Mucosa of descending colon (tissue), 3 donors: ENCODE measurements around the gene PTTG1IP. TPM values are rescaled to one million over a fixed set of nuclear protein-coding genes. Genes with fewer than 3 reads are reported as not detected.

Experiments
- ATAC-seq: fragments of 200-7000 bp; cut with Tn5 transposase; one replicate; pipeline ENCODE4 v1.9.1; 2020; ENCODE audit warnings: mild to moderate bottlenecking, moderate library complexity
- DNase-seq, 3 donors: peaks; one replicate each; pipeline ENCODE4 v3.0.0-alpha.2; 2020
- H3K36me3 ChIP-seq: fragments of 200-600 bp; one replicate; pipeline ENCODE4 v1.8.0; 2021; ENCODE audit warnings: low read depth, mild to moderate bottlenecking
- H3K4me1 ChIP-seq: fragments of 200-600 bp; one replicate; pipeline ENCODE4 v1.8.0; 2021; ENCODE audit warnings: low read depth, mild to moderate bottlenecking
- H3K4me3 ChIP-seq: fragments of 200-600 bp; one replicate; pipeline ENCODE4 v1.8.0; 2021; ENCODE audit warnings: mild to moderate bottlenecking
- H3K9me3 ChIP-seq: fragments of 200-600 bp; one replicate; pipeline ENCODE4 v1.8.0; 2021; ENCODE audit warnings: mild to moderate bottlenecking
- CTCF ChIP-seq: fragments of 200-600 bp; IDR thresholded peaks from one replicate; pipeline ENCODE4 v1.8.0; 2022; ENCODE audit warnings: antibody characterized with exemption, mild to moderate bottlenecking
- intact Hi-C, 2 donors: fragments of 100-400 bp; cut with DNase I in 1 of 2; cut with micrococcal nuclease in 1 of 2; formaldehyde crosslinking; loops; one replicate each; pipeline versions ENCODE4 v1.11.0 to v1.11.1; 2022; cut with DNase I, micrococcal nuclease
- total RNA-seq, 3 donors: library from RNA; stranded (reverse); fragmentation: NEBNext Ultra II Directional in 2 of 3; extraction: Animal tissue kit (Norgen Biotek cat#: 25700) in 2 of 3; gene quantifications; one replicate each; pipeline versions ENCODE4 v1.2.1 to v1.2.4, GENCODE V29; 2021 to 2023
- donor health status: DM: no; HTN: no; CAD: no; lungs with moderate emphysema.
- donor health status: DM: no; HTN: no; CAD: no.
- donor health status: DM: no; HTN: yes; CAD: no.

The PTTG1IP gene
- total RNA-seq, 3 donors from 2014 or later = 202 to 391 (median 286) TPM

GRCh38 chr21:44814498-44815023 lies 58.9 kb downstream of the PTTG1IP start:
- no peak for DNase-seq
- H3K9me3 ChIP-seq = no peaks in the 10 kb centered on the region

GRCh38 chr21:44813727-44814126 lies 59.8 kb downstream of the PTTG1IP start:
- Histone ChIP-seq H3K4me1 (peaks cover 4% of the 10 kb centered on the region), H3K36me3 (no peaks in the 10 kb centered on the region), H3K4me3 (no peak overlapping the region), H3K9me3 (no peaks in the 10 kb centered on the region)
- ATAC-seq = no peak
- intact Hi-C loops = no loop called here
- DNase-seq = no peak
- no peak for TF ChIP-seq CTCF

More at GRCh38 chr21:44814498-44815023, 58.9 kb downstream of the PTTG1IP start:
- intact Hi-C loops = no loop called here
- ATAC-seq = no peak
- H3K4me1 ChIP-seq = peaks cover 4% of the 10 kb centered on the region
- no peak overlapping the region for H3K4me3 ChIP-seq
- TF ChIP-seq CTCF = no peak
- no peaks in the 10 kb centered on the region for H3K36me3 ChIP-seq

- peaks cover 4% of the 10 kb centered on the region for H3K4me1 ChIP-seq
- H3K4me3 ChIP-seq = no peak overlapping the region
- ATAC-seq (no peak), DNase-seq (no peak)
- no peaks in the 10 kb centered on the region for H3K36me3 ChIP-seq
- intact Hi-C loops = no loop called here
- H3K9me3 ChIP-seq = no peaks in the 10 kb centered on the region
- no peak for TF ChIP-seq CTCF
Observed at GRCh38 chr21:44813149-44813548, 60.3 kb downstream of the PTTG1IP start.

- DNase-seq = no peak
- H3K9me3 ChIP-seq = no peaks in the 10 kb centered on the region
- intact Hi-C loops = no loop called here
- peaks cover 4% of the 10 kb centered on the region for H3K4me1 ChIP-seq
- no peak for ATAC-seq
- H3K36me3 ChIP-seq = no peaks in the 10 kb centered on the region
- no peak for TF ChIP-seq CTCF
- H3K4me3 ChIP-seq = no peak overlapping the region
Observed at GRCh38 chr21:44812640-44813039, 60.9 kb downstream of the PTTG1IP start.

GRCh38 chr21:44810779-44811178 lies 62.7 kb downstream of the PTTG1IP start:
- Histone ChIP-seq H3K9me3 (no peaks in the 10 kb centered on the region), H3K4me3 (no peak overlapping the region), H3K36me3 (no peaks in the 10 kb centered on the region), H3K4me1 (no peaks in the 10 kb centered on the region)
- ATAC-seq = peak; percentile 28
- no peak for TF ChIP-seq CTCF
- intact Hi-C loops = no loop called here
- no peak for DNase-seq

- DNase-seq = no peak
- Histone ChIP-seq H3K36me3 (no peaks in the 10 kb centered on the region), H3K4me1 (peaks cover 4% of the 10 kb centered on the region), H3K9me3 (no peaks in the 10 kb centered on the region), H3K4me3 (no peak overlapping the region)
- ATAC-seq = no peak
- TF ChIP-seq CTCF = no peak
- intact Hi-C loops = no loop called here
Observed at GRCh38 chr21:44805859-44806258, 67.6 kb downstream of the PTTG1IP start.
